Measurements from ENCODE around the gene ABR. TPM values are rescaled to one million over a fixed set of nuclear protein-coding genes. Genes with fewer than 3 reads are reported as not detected.
A peak's percentile ranks its signal among the peaks of the same experiment; 100 is the strongest.

ABR gene
- total and polyA plus RNA-seq, 10 donors = 18.5 to 183 (median 121) TPM

DNA sequence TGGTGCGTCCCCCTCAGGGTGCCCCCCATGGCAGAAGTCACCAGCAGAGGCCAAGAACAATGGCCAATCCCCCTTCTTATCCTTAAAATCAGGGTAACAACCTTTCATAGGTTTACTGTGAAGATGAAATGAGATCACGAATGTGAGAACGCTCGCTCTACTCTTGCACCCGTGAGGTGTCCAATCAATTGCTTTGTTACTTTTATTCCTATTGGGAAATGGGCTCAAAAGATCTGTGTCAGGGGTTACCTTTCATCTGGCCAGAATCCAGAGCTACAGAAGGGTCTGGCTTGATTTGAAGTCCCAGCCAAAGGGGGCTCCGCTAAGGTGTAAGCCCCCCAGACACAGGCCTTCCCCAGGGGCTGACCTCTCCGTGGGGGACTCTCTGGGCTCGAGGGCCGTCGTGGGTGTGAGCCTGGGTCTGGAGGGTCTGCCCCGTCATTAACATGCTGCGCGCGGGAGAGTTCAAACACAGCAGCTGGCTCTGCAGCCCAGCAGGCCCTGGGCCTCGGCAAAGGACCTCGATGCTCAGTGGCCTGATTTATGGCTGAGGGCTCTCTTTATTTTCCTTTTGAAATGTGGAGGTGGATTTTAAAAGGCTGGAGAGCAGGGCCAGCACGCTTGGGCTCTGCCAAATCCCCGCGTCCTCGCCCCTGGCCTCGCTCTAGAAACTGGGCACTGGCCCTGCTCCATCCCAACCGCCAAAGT is 10.4 kb downstream of the ABR start:
- H3K27ac ChIP-seq = peak overlapping the region in 2 of 8 donors; percentile 9 to 31
- intact Hi-C loops (cut with DNase I; ENCODE audit: low total_unique reads) = no loop called here
- 72 to 90% (median 87%) methylated on average over 22 of the region's 22 CpGs for WGBS, 5 donors

DNA sequence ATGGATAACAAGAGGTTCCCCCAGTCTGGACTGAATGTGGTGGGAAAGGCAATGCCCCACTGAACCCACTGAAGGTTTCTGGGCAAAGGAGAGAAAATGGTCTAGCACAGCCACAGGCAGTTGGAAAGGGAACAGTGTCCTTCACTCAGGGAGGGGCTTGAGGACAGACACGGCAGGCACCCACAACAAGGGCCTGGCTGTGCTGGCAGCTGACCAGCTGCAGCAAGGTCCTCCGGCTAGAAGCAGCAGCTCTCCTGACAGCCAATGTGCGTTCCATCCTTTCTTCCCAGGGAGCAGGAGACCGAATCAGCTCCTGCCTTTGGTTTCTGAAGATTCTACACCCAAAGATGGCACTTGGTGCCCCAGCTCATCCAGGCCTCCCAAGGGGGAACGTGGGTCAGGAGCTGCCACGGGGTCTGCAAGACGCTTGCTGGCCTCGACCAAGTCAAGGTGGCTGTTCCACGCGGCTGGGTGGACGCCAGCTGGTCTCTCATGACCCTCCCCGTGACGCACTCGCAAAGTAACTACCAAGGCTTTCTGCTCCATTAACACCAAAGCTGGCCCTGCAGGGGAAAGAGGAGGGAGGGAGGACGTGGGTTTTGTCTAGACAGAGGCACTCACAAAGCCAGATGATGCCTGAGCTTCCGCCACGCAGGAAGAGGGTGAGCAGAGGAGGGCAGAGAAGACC is 11.1 kb downstream of the ABR start:
- H3K4me1 ChIP-seq = peaks cover 4 to 90% (median 45%) of the 10 kb centered on the region in 6 donors
- H3K27me3 ChIP-seq (replicated peaks in 1 of 7) = no peaks in the 10 kb centered on the region
- H3K9me3 ChIP-seq = no peaks in the 10 kb centered on the region
- DNase-seq = no peak
- 65 to 79% (median 74%) methylated on average over 13 to 17 of the region's 17 CpGs for WGBS, 5 donors
- intact Hi-C loops (cut with DNase I; ENCODE audit: low total_unique reads) = no loop called here
- peaks cover 0 to 12% (median 0%) of the 10 kb centered on the region in 6 donors for H3K36me3 ChIP-seq
- no peak overlapping the region for H3K4me3 ChIP-seq
- TF ChIP-seq POLR2AphosphoS5 (IDR thresholded peaks at IDR 0.05) (peak in 2 of 3 donors; percentile 48 to 50), POLR2A (IDR thresholded peaks at IDR 0.05) (no peak)
- peak overlapping the region in 3 of 8 donors; percentile 9 to 31 (median 18) for H3K27ac ChIP-seq

More for the DNA sequence above, 10.4 kb downstream of the ABR start:
- Histone ChIP-seq H3K4me1 (peaks cover 4 to 95% (median 45%) of the 10 kb centered on the region in 6 donors), H3K9me3 (no peaks in the 10 kb centered on the region), H3K27me3 (replicated peaks in 1 of 7) (no peaks in the 10 kb centered on the region), H3K4me3 (no peak overlapping the region), H3K36me3 (peaks cover 0 to 16% (median 0%) of the 10 kb centered on the region in 6 donors)
- TF ChIP-seq, protein P1, sequence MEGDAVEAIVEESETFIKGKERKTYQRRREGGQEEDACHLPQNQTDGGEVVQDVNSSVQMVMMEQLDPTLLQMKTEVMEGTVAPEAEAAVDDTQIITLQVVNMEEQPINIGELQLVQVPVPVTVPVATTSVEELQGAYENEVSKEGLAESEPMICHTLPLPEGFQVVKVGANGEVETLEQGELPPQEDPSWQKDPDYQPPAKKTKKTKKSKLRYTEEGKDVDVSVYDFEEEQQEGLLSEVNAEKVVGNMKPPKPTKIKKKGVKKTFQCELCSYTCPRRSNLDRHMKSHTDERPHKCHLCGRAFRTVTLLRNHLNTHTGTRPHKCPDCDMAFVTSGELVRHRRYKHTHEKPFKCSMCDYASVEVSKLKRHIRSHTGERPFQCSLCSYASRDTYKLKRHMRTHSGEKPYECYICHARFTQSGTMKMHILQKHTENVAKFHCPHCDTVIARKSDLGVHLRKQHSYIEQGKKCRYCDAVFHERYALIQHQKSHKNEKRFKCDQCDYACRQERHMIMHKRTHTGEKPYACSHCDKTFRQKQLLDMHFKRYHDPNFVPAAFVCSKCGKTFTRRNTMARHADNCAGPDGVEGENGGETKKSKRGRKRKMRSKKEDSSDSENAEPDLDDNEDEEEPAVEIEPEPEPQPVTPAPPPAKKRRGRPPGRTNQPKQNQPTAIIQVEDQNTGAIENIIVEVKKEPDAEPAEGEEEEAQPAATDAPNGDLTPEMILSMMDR (IDR thresholded peaks at IDR 0.05 in 8 of 11, conservative IDR thresholded peaks at IDR 0.05 in 3 of 11) = no peak
- no peak for TF ChIP-seq POLR2AphosphoS5 (IDR thresholded peaks at IDR 0.05)
- no peak for TF ChIP-seq POLR2A (IDR thresholded peaks at IDR 0.05)
- no peak for DNase-seq

DNA sequence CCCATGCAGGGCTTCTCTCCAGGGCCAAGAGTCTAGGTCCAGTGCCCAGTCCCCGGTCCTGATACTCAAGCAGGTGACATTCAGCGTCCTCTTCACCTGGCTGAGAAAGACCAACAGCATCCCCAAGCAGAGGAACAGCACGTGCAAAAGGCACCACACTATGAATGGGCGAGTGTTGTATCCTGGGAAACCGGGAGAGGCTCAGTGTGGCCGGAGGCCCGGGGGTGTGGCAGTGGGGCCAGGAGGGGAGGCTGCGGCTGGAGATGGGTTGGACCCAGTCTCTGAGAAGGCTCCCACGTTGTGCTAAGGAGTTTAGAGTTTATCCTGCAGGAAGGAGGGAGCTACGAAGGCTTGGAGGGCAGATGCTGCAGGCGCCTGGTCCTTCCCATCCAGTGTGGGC is 13.5 kb downstream of the ABR start:
- intact Hi-C loops (cut with DNase I; ENCODE audit: low total_unique reads) = no loop called here
- Histone ChIP-seq H3K27ac (peak overlapping the region in 1 of 8 donors; percentile 70), H3K4me3 (no peak overlapping the region), H3K27me3 (replicated peaks in 1 of 7) (no peaks in the 10 kb centered on the region), H3K9me3 (no peaks in the 10 kb centered on the region), H3K36me3 (peaks cover 0 to 12% (median 0%) of the 10 kb centered on the region in 6 donors), H3K4me1 (peaks cover 4 to 79% (median 36%) of the 10 kb centered on the region in 6 donors)
- TF ChIP-seq POLR2AphosphoS5 (IDR thresholded peaks at IDR 0.05) (no peak), POLR2A (IDR thresholded peaks at IDR 0.05) (no peak)
- TF ChIP-seq, protein P1 (IDR thresholded peaks at IDR 0.05 in 8 of 11, conservative IDR thresholded peaks at IDR 0.05 in 3 of 11) = no peak
- DNase-seq = no peak
- WGBS, 5 donors = 74 to 87% (median 78%) methylated on average over 11 of the region's 11 CpGs

DNA sequence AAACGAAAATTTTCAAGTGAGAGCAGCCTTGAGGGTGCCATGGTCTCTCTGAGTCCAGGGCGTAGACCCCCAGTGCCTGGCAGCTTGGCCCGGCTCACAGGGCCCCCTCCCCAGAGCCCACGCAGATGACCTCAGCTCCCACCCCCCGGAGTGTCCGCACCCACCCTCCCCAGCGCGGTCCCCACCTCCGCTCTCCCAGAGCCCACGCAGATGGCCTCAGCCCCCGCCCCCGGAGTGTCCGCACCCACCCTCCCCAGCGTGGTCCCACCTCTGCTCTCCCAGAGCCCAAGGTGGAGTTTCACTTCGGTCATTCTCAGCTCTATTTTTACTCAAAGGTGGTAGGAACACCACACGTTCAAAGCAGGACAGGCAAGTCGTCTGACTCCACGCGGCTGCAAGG is 13.9 kb downstream of the ABR start:
- no peak for DNase-seq
- no peaks in the 10 kb centered on the region for H3K27me3 ChIP-seq (replicated peaks in 1 of 7)
- intact Hi-C loops (cut with DNase I; ENCODE audit: low total_unique reads) = no loop called here
- H3K4me3 ChIP-seq = no peak overlapping the region
- 82 to 91% (median 83%) methylated on average over 17 to 19 of the region's 19 CpGs for WGBS, 5 donors
- peaks cover 0 to 12% (median 0%) of the 10 kb centered on the region in 6 donors for H3K36me3 ChIP-seq
- peak overlapping the region in 5 of 8 donors; percentile 49 to 70 (median 69) for H3K27ac ChIP-seq
- peaks cover 4 to 75% (median 32%) of the 10 kb centered on the region in 6 donors for H3K4me1 ChIP-seq
- TF ChIP-seq, protein P1 (IDR thresholded peaks at IDR 0.05 in 8 of 11, conservative IDR thresholded peaks at IDR 0.05 in 3 of 11) = no peak
- TF ChIP-seq POLR2A (IDR thresholded peaks at IDR 0.05) (no peak), POLR2AphosphoS5 (IDR thresholded peaks at IDR 0.05) (no peak)
- H3K9me3 ChIP-seq = no peaks in the 10 kb centered on the region

Data from spleen (tissue), 11 donors.